ENCODE results near the gene PIEZO1.
A peak's percentile ranks its signal among the peaks of the same experiment; 100 is the strongest.
"Not testable (repeated sequence)": the region's sequence is repeated elsewhere in the genome, so short reads cannot be mapped to it uniquely, and the experiment has no call there.

The PIEZO1 gene

DNA sequence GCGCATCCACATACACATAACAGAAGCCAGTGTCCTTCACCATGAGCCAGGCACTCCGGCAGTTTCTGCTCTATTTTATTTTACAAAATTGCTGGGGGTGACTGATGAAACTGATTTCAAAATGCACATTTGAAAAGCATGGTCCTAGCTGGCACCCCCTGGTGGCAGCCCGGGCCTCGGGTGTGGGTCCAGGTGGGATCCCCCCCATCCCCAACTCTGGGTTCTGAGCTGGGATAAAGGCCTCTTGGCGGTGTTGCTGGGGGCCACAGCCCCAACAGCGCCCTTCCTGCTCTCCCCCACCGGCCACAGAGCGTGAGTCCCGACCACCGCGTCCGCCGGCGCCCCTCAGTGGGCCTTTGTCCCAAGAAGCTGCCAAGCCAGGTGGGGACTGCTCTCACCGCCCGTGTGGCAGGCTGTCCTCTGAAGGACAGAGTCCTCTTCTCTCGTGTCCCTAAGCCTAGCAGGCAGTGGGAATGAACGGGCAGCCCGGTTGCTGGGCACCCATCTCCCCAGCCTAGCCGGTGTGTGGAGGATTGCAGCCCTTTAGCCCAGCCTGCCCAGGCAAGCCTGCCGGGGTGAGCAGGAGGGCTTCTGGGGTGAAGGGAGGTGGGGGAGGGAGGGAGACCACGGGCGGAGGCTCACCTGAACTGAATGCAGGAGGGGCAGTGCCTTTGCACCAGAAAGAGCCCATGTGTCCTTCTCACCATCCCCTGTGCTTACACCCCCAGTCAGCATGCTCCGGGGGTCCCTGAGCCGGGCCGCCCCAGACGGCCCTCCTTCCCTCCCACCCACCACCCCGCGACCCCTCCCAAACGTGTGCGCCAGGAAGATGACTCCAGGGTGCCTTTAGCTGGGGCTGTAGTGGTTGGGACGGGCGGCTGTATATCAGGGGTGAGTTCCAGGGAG lies 99.6 kb downstream of the PIEZO1 start:
- DNase-seq: no peak

GRCh38 chr16:88684569-88685155 lies 100.4 kb downstream of the PIEZO1 start:
- DNase-seq: no peak

DNA sequence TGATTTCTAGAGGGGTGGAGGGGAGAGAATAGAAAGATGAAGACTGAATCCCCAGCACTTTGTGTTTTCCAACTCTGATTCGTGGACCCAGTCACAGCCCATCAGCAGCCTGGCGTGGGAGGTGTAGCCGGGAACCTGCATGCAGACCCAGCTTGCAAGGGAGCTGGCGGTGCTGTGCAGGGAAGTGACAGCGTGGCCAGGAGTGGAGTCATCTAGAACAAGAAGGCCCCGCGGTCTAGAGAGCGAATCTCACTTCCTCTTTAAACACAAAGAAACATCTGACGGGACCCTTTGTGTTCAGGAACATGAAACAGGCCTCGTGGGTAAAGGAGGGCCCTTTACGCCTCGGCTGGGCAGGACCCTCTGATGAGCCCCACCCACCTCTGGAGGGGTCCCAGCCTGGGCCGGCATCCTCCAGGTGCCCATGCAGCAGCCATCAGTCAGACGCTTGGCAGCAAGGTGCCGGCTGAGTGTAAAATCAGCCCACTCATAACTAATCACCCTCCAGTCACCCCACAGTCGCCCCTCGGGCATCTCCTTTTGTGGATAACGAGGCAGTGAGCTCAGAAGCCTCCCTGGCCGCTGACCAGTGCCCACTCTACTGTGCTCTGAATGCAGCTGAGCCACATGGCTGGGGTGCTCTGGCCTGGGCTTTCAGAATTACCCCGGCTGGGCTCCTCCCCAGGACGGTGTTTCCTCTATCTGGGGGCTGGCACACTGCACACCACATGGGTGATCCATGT lies 103.1 kb downstream of the PIEZO1 start:
- DNase-seq: peak; percentile 37

- no peak for DNase-seq
Measured at GRCh38 chr16:88681084-88681680, 103.8 kb downstream of the PIEZO1 start.

- DNase-seq: no peak
Measured at GRCh38 chr16:88680554-88681083, 104.4 kb downstream of the PIEZO1 start.

DNA sequence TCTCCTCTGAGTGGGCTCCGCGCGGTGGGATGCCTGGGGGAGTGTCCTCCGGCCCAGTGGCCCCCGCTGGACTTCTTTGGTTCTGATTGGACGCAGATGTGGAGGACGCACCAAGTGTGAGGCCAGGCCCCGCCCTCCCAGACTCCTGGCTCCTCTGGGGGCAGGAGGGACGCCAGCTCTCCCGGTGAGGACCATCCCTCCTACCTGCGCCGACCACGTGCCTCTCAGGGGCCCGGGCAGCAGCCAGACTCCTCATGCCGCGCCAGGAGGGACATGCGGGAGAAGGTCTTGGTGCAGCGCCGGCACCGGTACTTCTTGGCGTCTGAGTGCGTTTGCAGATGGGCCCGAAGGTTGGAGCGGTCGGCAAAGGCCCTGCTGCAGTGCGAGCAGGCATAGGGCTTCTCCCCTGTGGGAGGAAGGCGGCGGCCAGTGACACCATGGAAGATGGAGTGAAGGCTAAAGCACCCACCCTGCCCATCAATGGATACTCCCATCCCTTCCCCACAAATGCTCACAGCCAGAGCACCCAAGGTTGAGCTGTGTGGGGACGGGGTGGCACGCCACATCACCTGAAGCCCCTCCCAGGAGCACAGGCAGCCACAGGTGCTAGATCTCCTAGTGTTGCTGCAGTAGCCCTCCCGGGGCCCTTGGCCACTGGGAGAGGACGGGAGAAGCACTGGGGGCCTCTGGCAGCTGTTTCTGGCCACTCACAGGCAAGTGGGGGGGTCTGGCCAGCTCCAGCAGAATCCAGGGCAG lies 106.6 kb downstream of the PIEZO1 start:
- no peak for DNase-seq

DNA sequence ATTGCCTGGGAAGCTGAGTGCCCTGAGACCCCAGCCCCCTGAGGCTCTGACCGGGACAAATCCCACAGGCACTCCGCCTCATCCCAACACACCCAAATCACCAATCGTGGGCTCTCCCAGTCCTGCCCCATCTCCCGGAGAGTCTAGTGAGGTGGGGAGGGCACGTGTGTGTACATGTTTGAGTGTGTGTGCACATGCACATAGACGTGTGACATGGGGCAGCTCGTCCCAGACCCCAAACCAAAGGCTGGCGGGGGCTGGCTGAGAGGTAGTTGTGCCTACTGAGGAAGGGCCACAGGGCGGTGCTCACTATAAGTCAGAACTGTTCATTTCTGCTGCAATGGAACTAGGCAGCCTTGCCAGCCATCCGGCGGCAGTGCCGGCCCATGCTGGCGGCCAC lies 107.3 kb downstream of the PIEZO1 start:
- DNase-seq: no peak

DNA sequence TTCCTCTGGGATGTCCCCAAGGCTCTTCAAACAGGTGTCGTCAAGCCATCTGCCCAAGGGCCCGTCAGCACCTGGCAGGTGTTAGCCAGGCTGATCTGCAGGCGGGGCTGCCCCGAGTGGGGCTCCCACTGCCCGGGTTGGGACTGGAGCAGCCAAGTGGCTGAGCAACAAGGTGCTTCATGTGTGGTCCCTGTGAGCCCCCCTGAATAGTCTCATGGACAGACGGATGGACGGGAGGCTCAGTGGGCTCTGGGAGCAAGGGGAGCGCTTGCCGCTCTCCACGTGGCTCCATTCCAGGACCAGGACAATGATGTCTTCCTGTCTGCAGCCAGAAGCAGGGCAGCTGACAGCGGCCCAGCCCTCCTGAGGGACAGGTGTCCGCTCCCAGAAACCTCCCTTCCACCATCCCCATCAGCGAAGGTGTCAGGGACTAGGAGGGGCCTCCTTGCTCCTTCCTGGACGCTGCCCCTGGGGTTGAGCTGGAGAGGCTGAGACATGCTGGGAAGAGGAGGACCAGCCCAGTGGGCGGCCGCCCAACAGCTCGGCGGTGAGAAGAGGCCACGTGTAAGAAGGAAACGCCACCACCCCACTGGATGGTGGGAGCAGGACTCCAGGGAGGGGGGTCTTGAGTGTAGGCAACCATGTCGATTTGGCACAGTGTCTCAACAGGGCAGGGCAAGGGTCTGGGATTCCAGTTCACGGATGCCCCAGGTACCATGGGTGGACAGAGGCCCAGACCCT lies 108.3 kb downstream of the PIEZO1 start:
- DNase-seq: no peak

GRCh38 chr16:88673716-88674379 lies 111.2 kb downstream of the PIEZO1 start:
- no peak for DNase-seq

DNA sequence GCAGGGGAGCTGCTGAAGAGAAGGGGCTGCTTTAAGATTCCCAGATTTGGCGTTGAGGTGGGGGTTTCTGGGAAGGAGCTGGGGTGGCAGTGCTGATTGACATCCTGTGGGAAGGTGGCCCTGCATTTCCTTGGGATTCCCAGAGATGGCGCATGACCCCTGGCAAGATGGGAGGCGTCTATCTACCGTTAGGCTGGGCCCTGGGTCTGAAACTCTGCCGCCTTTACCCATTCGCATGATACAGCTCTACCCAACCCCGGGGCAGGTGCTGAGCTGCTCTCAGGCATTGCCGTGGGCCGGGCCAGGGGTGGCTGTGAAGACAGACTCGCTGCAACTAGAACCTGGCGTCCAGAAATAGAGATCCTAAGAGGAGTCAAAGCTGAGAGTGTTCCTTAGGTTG lies 112.2 kb downstream of the PIEZO1 start:
- DNase-seq: no peak

DNA sequence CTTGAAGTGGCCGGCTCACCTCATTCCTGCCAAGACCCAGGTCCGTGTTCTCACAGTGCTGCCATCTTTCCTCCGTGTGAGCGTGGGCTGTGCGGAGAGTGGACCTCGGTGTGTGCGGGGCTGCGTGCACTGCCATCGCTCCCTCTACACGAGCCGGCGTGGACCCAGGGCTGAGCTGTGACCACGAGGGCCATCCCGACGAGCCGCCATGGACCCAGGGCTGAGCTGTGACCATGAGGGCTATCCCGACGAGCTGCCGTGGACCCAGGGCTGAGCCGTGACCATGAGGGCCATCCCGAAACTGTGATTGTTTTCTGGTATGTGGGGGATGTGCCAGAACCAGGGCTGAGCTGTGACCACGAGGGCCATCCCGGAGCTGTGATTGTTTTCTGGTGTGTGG lies 113.2 kb downstream of the PIEZO1 start:
- DNase-seq: no peak

DNA sequence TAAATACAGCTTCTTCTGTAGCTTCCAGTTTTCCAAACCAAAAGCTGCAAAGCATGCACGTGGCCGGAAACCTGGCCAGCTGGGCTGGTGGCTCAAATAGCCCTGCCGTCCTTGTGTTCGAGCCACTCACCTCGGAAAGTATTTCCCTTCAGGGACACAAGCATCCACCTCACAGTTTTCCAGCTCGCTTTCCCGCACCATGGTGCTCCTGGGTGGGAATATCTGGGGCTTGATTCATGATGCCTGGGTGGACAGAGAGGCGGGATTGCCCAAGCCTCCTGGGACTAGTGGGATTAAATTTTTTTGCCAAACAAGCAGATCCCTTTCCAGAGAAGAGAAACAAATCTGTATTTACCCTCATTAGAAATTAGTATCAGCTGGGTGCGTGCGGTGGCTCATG lies 115.0 kb downstream of the PIEZO1 start:
- no peak for DNase-seq

GRCh38 chr16:88669493-88669892 lies 115.5 kb downstream of the PIEZO1 start:
- DNase-seq: not testable (repeated sequence)

GRCh38 chr16:88667461-88667860 lies 117.6 kb downstream of the PIEZO1 start:
- no peak for DNase-seq

DNA sequence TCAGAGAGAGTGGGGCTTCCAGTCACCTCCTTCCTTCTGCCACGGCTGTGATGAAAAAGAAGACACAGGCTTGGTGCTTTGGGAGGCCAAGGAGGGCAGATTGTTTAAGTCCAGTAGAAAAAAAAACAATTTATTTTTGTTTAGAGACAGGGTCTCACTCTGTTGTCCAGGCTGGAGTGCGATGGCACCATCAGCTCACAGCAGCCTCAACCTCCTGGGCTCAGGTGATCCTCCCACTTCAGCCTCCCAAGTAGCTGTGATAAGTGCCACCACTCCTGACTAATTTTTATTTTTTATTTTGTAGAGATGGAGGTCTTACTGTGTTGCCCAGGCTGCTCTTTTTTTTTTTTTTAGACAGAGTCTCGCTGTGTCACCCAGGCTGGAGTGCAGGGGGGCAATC lies 119.5 kb downstream of the PIEZO1 start:
- no peak for DNase-seq

Measured in KG1 (cell line).